ENCODE data around the gene TEAD3.

Gene TEAD3

GRCh38 chr6:35475573-35475972 lies 21.3 kb downstream of the TEAD3 start:
- peak; percentile 48 for DNase-seq (ENCODE audit: low spot score)

GRCh38 chr6:35474942-35475570 lies 21.8 kb downstream of the TEAD3 start:
- DNase-seq (ENCODE audit: low spot score), result peak; percentile 45

DNA sequence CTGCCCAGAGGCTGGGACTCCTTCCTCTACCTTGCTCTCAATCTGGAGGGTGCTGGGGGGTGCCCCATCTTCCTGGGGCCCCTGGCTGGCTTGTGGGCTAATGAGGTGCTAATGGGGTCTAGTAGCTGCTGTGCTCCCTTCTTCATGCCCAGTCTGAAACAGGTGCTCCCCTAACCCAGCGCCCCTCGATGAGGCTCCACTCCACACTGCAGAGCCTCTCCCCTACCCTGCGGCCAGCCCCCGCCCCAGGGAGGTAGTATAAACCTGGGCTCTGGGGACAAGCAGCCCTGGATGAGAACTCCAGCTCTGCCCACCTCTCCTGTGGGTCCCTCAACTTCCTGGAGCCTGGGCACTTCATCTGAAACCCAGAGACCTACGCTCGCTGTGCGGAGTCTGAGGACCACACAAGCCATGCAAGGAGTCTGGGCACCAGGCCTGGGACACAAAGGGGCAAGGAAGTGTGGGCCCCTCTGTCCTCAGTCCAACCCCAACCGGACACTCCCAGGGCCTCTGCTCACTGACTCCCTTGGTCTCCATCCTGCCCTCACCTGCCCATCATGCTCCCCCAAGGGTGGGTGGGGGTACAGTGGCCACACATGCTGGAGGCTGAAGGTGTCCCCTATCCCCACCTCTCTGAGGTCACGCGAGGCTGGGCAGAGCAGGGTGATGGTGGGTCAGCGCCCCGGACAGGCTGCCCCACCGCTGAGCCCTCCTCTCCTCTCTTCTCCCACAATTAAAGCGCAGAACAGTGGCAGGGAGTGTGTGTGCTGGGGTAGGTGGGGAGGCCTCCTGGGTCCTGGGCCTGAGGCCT lies 22.5 kb downstream of the TEAD3 start:
- peak; percentile 69 for DNase-seq (ENCODE audit: low spot score)

- DNase-seq (ENCODE audit: low spot score), result no peak
These were observed 23.1 kb downstream of the TEAD3 start for GRCh38 chr6:35473850-35474130.

DNA sequence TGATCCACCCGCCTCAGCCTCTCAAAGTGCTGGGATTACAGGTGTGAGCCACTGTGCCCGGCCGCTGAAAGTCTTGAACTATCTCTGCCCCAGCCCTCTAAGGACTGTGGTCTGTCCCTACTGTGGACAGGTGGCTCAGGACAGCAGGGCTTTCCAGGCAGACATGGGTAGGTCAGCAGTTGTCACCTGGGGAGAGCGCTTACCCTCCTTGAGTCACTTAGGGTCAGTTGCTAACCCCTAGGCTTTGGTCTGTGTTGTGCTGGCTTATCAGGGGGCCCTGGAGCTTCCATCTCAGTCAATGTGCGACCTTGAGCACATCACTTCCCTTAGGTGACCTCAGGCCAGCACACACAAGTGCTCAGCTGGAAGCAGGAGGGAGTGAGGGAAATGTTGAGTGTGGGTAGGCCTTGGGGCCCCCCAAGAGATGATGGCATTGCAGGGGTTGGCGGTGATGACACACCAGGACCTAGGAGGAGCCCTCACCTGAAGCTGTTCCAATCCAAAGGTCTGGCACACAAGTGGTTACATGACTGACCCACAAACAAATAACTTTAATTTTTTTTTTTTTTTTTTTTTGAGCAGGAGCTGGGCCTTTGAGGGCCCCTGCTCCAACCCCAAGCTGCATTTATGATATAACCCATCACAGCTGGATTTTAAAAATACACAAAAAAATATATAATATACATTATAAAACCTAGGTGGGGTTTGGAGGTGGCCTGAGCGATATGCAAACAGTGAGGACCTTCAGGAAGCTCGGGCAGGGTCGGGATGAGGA lies 23.6 kb downstream of the TEAD3 start:
- peak; percentile 52 for DNase-seq (ENCODE audit: low spot score)

- DNase-seq (ENCODE audit: low spot score), result no peak
These were observed 25.0 kb downstream of the TEAD3 start for GRCh38 chr6:35471836-35472345.

DNA sequence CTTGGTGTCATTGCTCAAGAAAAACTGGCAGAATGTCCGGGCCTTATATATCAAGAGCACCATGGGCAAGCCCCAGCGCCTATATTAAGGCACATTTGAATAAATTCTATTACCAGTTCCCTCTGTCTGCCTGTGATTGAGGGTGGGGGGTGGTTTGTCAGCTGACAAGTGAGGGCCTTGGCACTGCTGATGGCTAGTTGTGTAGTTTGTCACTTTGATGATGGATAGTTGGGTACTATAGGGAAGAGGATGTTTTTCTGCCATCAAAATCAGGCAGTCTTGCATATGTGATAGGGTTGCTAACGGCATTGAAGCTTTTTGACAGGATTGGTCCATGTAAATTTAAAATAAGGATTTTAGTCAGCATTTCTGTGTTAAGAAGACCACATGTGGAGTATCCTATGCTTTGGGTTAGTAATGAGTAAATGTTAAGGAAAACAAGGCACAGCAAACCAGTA lies 26.2 kb downstream of the TEAD3 start:
- peak; percentile 35 for DNase-seq (ENCODE audit: low spot score)

GRCh38 chr6:35469751-35470662 lies 26.9 kb downstream of the TEAD3 start:
- DNase-seq (ENCODE audit: low spot score), result peak; percentile 52

- peak; percentile 32 for DNase-seq (ENCODE audit: low spot score)
These were observed 27.7 kb downstream of the TEAD3 start for GRCh38 chr6:35468980-35469750.

GRCh38 chr6:35468181-35468979 lies 28.5 kb downstream of the TEAD3 start, which contains the start of gene RPL10A:
Gene RPL10A, plus strand, starts transcription at chr6:35468401. Its CDS starts 34 bp downstream, at chr6:35468435.
- DNase-seq (ENCODE audit: low spot score), result peak; percentile 97

GRCh38 chr6:35465646-35466045 lies 31.2 kb downstream of the TEAD3 start:
- DNase-seq (ENCODE audit: low spot score), result no peak

- no peak for DNase-seq (ENCODE audit: low spot score)
These were observed 33.6 kb downstream of the TEAD3 start for GRCh38 chr6:35463292-35463691.

- no peak for DNase-seq (ENCODE audit: low spot score)
These were observed 35.6 kb downstream of the TEAD3 start for GRCh38 chr6:35461270-35461669.

GRCh38 chr6:35457907-35458306 lies 39.0 kb downstream of the TEAD3 start:
- no peak for DNase-seq (ENCODE audit: low spot score)

GRCh38 chr6:35454391-35455110 lies 42.3 kb downstream of the TEAD3 start:
- peak; percentile 28 for DNase-seq (ENCODE audit: low spot score)

- no peak for DNase-seq (ENCODE audit: low spot score)
These were observed 43.6 kb downstream of the TEAD3 start for GRCh38 chr6:35453236-35453635.

- DNase-seq (ENCODE audit: low spot score), result peak; percentile 91
These were observed 44.4 kb downstream of the TEAD3 start, which contains the start of gene FANCE for GRCh38 chr6:35452183-35453090. Gene FANCE, plus strand, starts transcription at chr6:35452338. Its CDS starts 208 bp downstream, at chr6:35452546.
